Suprapubic skin (tissue), 4 donors: ENCODE data around the gene NPM1. TPM values are rescaled to one million over a fixed set of nuclear protein-coding genes. Genes with fewer than 3 reads are reported as not detected.

ENCODE experiments used
- DNase-seq, 2 donors: peaks; one replicate each; pipeline ENCODE4 v3.0.0-alpha.2; 2019; ENCODE audit warnings: low spot score in 2 of 2
- H3K27ac ChIP-seq: fragments of 200-600 bp; sonication (generic); one replicate; pipeline ENCODE4 v1.5.1; 2019
- H3K27me3 ChIP-seq: fragments of 200-600 bp; sonication (generic); one replicate; pipeline ENCODE4 v1.5.1; 2019
- H3K36me3 ChIP-seq: fragments of 200-600 bp; sonication (generic); one replicate; pipeline ENCODE4 v1.5.1; 2019
- H3K4me1 ChIP-seq: fragments of 200-600 bp; sonication (generic); one replicate; pipeline ENCODE4 v1.5.1; 2019
- H3K4me3 ChIP-seq: fragments of 200-600 bp; sonication (generic); one replicate; pipeline ENCODE4 v1.5.1; 2019; ENCODE audit warnings: mild to moderate bottlenecking
- H3K9me3 ChIP-seq: fragments of 200-600 bp; sonication (generic); one replicate; pipeline ENCODE4 v1.5.1; 2019
- EP300 ChIP-seq: sonication (generic); formaldehyde crosslinking; IDR thresholded peaks from one replicate; pipeline ENCODE4 v1.6.1; 2017; ENCODE audit warnings: antibody characterized with exemption
- POLR2A ChIP-seq, 2 donors: fragments of 450-650 bp; IDR thresholded peaks; one replicate each; pipeline ENCODE4 v1.6.1; 2017; ENCODE audit warnings: antibody characterized with exemption in 2 of 2, mild to moderate bottlenecking in 2 of 2, moderate library complexity in 2 of 2
- POLR2AphosphoS5 ChIP-seq, 3 donors: sonication (generic); formaldehyde crosslinking; IDR thresholded peaks; one replicate each; pipeline ENCODE4 v1.6.1; 2017; ENCODE audit warnings: antibody characterized with exemption in 3 of 3
- WGBS: methylation state at CpG from one replicate; pipeline ENCODE4 v1.1.5; 2018; 5-methylcytosine and 5-hydroxymethylcytosine counted together
- total RNA-seq, 4 donors: library from RNA; depleted of rRNA; stranded (reverse); fragments of >200 nt; gene quantifications; one replicate each; pipeline ENCODE4 v1.1.0, GENCODE V29; 2016
- TF ChIP-seq, protein P1 (sequence below), 2 donors: fragments of 200-600 bp in 1 of 2; fragments of 450-650 bp in 1 of 2; sonication (generic) in 1 of 2; IDR thresholded peaks; one replicate each; pipeline ENCODE4 v1.5.1; 2016 to 2019; ENCODE audit warnings: antibody characterized with exemption in 2 of 2, mild to moderate bottlenecking in 1 of 2, moderate library complexity in 1 of 2

NPM1 gene
- total RNA-seq, 4 donors from 2014 or later: 439 to 524 (median 469) TPM

GRCh38 chr5:171450423-171451331 lies 63.0 kb downstream of the NPM1 start:
- DNase-seq: peak in 1 of 2 donors; percentile 82
- 9% methylated on average over 47 of the region's 88 CpGs for WGBS
- Histone ChIP-seq H3K4me1 (peaks cover 10% of the 10 kb centered on the region), H3K4me3 (peak overlapping the region; percentile 52), H3K27me3 (peaks cover 8% of the 10 kb centered on the region), H3K9me3 (no peaks in the 10 kb centered on the region), H3K36me3 (no peaks in the 10 kb centered on the region), H3K27ac (peak overlapping the region; percentile 64)
- TF ChIP-seq, protein P1, sequence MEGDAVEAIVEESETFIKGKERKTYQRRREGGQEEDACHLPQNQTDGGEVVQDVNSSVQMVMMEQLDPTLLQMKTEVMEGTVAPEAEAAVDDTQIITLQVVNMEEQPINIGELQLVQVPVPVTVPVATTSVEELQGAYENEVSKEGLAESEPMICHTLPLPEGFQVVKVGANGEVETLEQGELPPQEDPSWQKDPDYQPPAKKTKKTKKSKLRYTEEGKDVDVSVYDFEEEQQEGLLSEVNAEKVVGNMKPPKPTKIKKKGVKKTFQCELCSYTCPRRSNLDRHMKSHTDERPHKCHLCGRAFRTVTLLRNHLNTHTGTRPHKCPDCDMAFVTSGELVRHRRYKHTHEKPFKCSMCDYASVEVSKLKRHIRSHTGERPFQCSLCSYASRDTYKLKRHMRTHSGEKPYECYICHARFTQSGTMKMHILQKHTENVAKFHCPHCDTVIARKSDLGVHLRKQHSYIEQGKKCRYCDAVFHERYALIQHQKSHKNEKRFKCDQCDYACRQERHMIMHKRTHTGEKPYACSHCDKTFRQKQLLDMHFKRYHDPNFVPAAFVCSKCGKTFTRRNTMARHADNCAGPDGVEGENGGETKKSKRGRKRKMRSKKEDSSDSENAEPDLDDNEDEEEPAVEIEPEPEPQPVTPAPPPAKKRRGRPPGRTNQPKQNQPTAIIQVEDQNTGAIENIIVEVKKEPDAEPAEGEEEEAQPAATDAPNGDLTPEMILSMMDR (IDR thresholded peaks at IDR 0.05): no peak
- TF ChIP-seq POLR2AphosphoS5 (IDR thresholded peaks at IDR 0.05) (no peak), EP300 (no peak), POLR2A (IDR thresholded peaks at IDR 0.05) (no peak)

- no peak for DNase-seq
- Histone ChIP-seq H3K36me3 (no peaks in the 10 kb centered on the region), H3K4me1 (peaks cover 10% of the 10 kb centered on the region), H3K4me3 (peak overlapping the region; percentile 52), H3K27me3 (peaks cover 8% of the 10 kb centered on the region), H3K9me3 (no peaks in the 10 kb centered on the region), H3K27ac (peak overlapping the region; percentile 64)
- 83% methylated on average over 17 of the region's 17 CpGs for WGBS
- TF ChIP-seq, protein P1 (IDR thresholded peaks at IDR 0.05): no peak
- TF ChIP-seq POLR2AphosphoS5 (IDR thresholded peaks at IDR 0.05): no peak
- no peak for TF ChIP-seq POLR2A (IDR thresholded peaks at IDR 0.05)
- no peak for TF ChIP-seq EP300
Observed at GRCh38 chr5:171451421-171451820, 63.8 kb downstream of the NPM1 start.

DNA sequence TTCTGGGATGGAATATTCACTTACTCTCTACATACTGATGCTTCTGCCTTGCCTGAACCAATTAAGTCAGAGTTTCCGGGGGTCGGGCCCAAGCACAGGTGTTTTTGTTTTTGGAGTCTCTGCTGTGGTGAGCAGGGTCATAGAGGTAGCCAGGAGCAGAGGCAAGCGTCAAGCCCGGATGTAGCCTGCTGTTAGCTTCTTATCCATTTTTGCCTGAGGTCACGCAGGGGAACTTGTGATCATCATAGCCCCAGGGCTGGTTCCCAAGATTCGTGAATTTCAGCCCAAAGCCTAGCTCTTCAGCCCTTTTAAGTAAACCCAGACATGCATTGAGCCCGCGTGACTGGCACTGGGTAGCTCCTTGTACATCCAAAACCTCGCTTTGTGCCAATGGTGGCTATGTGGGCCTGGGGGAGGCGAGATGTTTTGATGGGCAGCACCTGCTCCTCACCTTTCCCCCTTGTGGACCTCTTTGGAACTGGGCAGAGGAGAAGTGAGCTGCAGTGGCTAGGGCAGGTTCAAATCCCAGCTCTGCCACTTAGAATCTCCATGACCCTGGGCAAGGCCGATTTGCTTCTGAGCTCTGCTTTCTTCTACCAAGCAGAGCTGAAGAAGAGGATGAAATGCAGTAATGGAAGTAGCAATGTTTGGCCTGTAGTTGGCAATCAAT lies 65.5 kb downstream of the NPM1 start:
- WGBS: 92% methylated on average over 11 of the region's 11 CpGs
- no peak overlapping the region for H3K27ac ChIP-seq
- peaks cover 10% of the 10 kb centered on the region for H3K4me1 ChIP-seq
- H3K36me3 ChIP-seq: no peaks in the 10 kb centered on the region
- H3K27me3 ChIP-seq: peaks cover 8% of the 10 kb centered on the region
- no peak overlapping the region for H3K4me3 ChIP-seq
- DNase-seq: no peak
- TF ChIP-seq POLR2AphosphoS5 (IDR thresholded peaks at IDR 0.05) (no peak), POLR2A (IDR thresholded peaks at IDR 0.05) (no peak)
- TF ChIP-seq, protein P1 (IDR thresholded peaks at IDR 0.05): no peak
- H3K9me3 ChIP-seq: no peaks in the 10 kb centered on the region

GRCh38 chr5:171453988-171454387 lies 66.3 kb downstream of the NPM1 start:
- TF ChIP-seq POLR2AphosphoS5 (IDR thresholded peaks at IDR 0.05): no peak
- no peak for TF ChIP-seq POLR2A (IDR thresholded peaks at IDR 0.05)
- no peak for TF ChIP-seq EP300
- TF ChIP-seq, protein P1 (IDR thresholded peaks at IDR 0.05): no peak
- no peaks in the 10 kb centered on the region for H3K36me3 ChIP-seq

GRCh38 chr5:171454549-171454948 lies 66.9 kb downstream of the NPM1 start:
- Histone ChIP-seq H3K36me3 (no peaks in the 10 kb centered on the region), H3K4me3 (no peak overlapping the region), H3K27ac (no peak overlapping the region), H3K4me1 (peaks cover 10% of the 10 kb centered on the region), H3K9me3 (no peaks in the 10 kb centered on the region), H3K27me3 (peaks cover 12% of the 10 kb centered on the region)
- DNase-seq: no peak
- 80% methylated on average over 10 of the region's 10 CpGs for WGBS
- TF ChIP-seq POLR2A (IDR thresholded peaks at IDR 0.05): no peak
- no peak for TF ChIP-seq POLR2AphosphoS5 (IDR thresholded peaks at IDR 0.05)
- TF ChIP-seq, protein P1 (IDR thresholded peaks at IDR 0.05): no peak
- TF ChIP-seq EP300: no peak

More at GRCh38 chr5:171453988-171454387, 66.3 kb downstream of the NPM1 start:
- no peak for DNase-seq
- WGBS: 91% methylated on average over 2 of the region's 2 CpGs
- no peak overlapping the region for H3K27ac ChIP-seq
- no peak overlapping the region for H3K4me3 ChIP-seq
- peaks cover 10% of the 10 kb centered on the region for H3K4me1 ChIP-seq
- no peaks in the 10 kb centered on the region for H3K9me3 ChIP-seq
- H3K27me3 ChIP-seq: peaks cover 12% of the 10 kb centered on the region
